ENCODE measurements around the gene ATG10. TPM values are rescaled to one million over a fixed set of nuclear protein-coding genes. Genes with fewer than 3 reads are reported as not detected.

Gene ATG10
- total RNA-seq, 4 donors from 2014 or later, result 5.6 to 10.7 (median 8.3) TPM

DNA sequence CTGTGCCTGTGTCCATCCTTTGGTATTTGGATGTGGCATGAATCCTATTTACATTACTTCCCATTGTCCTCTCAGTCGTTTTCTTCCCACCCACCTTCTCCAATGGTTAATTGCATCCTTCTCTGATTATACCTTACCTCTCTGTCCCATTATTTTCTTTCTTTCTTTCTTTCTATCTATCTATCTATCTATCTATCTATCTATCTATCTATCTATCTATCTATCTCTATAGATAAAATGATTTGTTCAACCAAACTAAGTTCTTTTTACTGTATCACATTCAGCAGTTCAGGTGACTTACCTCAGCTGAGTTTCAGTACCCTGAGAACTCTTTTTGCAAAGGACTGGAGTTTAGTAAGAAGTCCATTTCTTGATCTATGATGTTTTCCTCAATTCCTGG is 225.7 kb downstream of the ATG10 start:
- no peak for TF ChIP-seq EP300 (IDR thresholded peaks at IDR 0.05)
- no peak for TF ChIP-seq POLR2AphosphoS5 (IDR thresholded peaks at IDR 0.05)
- TF ChIP-seq POLR2A (IDR thresholded peaks at IDR 0.05), result no peak
- TF ChIP-seq, protein P1, sequence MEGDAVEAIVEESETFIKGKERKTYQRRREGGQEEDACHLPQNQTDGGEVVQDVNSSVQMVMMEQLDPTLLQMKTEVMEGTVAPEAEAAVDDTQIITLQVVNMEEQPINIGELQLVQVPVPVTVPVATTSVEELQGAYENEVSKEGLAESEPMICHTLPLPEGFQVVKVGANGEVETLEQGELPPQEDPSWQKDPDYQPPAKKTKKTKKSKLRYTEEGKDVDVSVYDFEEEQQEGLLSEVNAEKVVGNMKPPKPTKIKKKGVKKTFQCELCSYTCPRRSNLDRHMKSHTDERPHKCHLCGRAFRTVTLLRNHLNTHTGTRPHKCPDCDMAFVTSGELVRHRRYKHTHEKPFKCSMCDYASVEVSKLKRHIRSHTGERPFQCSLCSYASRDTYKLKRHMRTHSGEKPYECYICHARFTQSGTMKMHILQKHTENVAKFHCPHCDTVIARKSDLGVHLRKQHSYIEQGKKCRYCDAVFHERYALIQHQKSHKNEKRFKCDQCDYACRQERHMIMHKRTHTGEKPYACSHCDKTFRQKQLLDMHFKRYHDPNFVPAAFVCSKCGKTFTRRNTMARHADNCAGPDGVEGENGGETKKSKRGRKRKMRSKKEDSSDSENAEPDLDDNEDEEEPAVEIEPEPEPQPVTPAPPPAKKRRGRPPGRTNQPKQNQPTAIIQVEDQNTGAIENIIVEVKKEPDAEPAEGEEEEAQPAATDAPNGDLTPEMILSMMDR (IDR thresholded peaks at IDR 0.05), result no peak
- no peaks in the 10 kb centered on the region for H3K36me3 ChIP-seq
- H3K4me1 ChIP-seq, result no peaks in the 10 kb centered on the region
- DNase-seq (ENCODE audit: low spot score in 2 of 2), result no peak
- H3K4me3 ChIP-seq, result no peak overlapping the region
- H3K27me3 ChIP-seq, result no peaks in the 10 kb centered on the region
- 81% methylated on average over 1 of the region's 1 CpG for WGBS
- no peak overlapping the region for H3K27ac ChIP-seq
- no peaks in the 10 kb centered on the region for H3K9me3 ChIP-seq

DNA sequence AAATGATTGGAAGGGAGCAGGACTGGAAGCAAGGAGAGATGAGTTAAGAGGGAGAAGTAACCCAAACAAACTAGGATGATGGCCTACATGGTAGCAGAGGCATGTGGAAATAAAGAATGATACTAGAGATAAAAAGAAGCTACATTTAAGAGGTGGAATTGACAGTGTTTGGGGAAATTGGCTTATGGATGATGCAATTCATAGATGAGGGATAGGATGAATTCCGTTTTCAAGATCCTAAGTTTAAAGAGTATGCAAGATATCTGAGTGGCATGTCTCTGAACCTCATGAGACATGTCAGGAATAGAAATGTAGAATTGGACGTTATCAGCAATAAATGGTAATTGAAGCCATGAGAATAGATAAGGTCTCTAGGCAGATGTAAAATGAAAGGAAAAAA is 232.7 kb downstream of the ATG10 start:
- 81% methylated on average over 2 of the region's 2 CpGs for WGBS
- Histone ChIP-seq H3K4me1 (no peaks in the 10 kb centered on the region), H3K27ac (no peak overlapping the region), H3K4me3 (no peak overlapping the region), H3K36me3 (no peaks in the 10 kb centered on the region), H3K27me3 (no peaks in the 10 kb centered on the region), H3K9me3 (no peaks in the 10 kb centered on the region)
- no peak for TF ChIP-seq EP300 (IDR thresholded peaks at IDR 0.05)
- TF ChIP-seq POLR2AphosphoS5 (IDR thresholded peaks at IDR 0.05), result no peak
- DNase-seq (ENCODE audit: low spot score in 2 of 2), result no peak

DNA sequence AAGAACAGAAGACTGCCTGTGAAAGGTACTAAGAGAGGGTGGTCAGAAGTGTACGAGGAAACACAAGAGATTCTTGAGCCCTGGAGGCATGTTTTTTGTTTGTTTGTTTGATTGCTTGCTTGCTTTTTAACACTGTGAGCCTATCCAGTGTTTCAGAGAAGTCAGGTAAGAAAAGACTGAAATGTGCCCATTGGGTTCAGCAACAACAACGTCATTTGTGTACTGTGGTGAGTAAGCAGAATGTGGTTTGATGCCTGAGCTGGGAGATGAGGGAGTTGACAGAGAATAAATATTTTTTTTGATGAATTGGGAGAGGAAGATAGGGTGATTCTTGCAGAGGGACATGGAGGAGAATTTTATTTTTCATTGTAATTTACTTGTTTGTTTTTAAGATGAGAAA is 233.2 kb downstream of the ATG10 start:
- Histone ChIP-seq H3K9me3 (no peaks in the 10 kb centered on the region), H3K4me3 (no peak overlapping the region), H3K36me3 (no peaks in the 10 kb centered on the region), H3K27me3 (no peaks in the 10 kb centered on the region), H3K4me1 (no peaks in the 10 kb centered on the region), H3K27ac (no peak overlapping the region)
- TF ChIP-seq, protein P1 (IDR thresholded peaks at IDR 0.05), result no peak
- TF ChIP-seq POLR2A (IDR thresholded peaks at IDR 0.05), result no peak
- TF ChIP-seq POLR2AphosphoS5 (IDR thresholded peaks at IDR 0.05), result no peak
- no peak for TF ChIP-seq EP300 (IDR thresholded peaks at IDR 0.05)
- DNase-seq (ENCODE audit: low spot score in 2 of 2), result no peak
- 81% methylated on average over 2 of the region's 2 CpGs for whole genome bisulfite sequencing

DNA sequence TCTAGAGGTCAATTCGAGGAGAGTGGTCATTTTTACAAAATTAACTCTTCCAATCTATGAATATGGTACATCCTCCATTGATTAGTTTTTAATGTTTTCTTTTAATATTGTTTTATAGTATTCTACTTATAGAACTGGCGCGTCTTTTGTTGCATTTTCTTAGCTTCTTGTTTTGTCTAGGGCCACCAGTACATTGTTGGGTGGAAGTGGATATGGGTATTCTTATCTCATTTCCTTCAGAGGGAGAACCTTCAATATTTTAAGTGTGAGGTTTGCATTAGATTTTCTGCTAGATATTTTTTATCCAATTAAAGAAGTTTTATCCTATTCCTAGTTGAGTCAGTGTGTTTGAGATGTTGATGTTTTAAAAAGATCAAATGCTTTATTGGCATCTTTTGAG is 236.5 kb downstream of the ATG10 start:
- TF ChIP-seq POLR2AphosphoS5 (IDR thresholded peaks at IDR 0.05) (no peak), EP300 (IDR thresholded peaks at IDR 0.05) (no peak), POLR2A (IDR thresholded peaks at IDR 0.05) (no peak)
- TF ChIP-seq, protein P1 (IDR thresholded peaks at IDR 0.05), result no peak
- Histone ChIP-seq H3K4me1 (no peaks in the 10 kb centered on the region), H3K36me3 (no peaks in the 10 kb centered on the region), H3K27me3 (no peaks in the 10 kb centered on the region), H3K4me3 (no peak overlapping the region), H3K9me3 (no peaks in the 10 kb centered on the region), H3K27ac (no peak overlapping the region)
- 96% methylated on average over 3 of the region's 3 CpGs for WGBS
- no peak for DNase-seq (ENCODE audit: low spot score in 2 of 2)

DNA sequence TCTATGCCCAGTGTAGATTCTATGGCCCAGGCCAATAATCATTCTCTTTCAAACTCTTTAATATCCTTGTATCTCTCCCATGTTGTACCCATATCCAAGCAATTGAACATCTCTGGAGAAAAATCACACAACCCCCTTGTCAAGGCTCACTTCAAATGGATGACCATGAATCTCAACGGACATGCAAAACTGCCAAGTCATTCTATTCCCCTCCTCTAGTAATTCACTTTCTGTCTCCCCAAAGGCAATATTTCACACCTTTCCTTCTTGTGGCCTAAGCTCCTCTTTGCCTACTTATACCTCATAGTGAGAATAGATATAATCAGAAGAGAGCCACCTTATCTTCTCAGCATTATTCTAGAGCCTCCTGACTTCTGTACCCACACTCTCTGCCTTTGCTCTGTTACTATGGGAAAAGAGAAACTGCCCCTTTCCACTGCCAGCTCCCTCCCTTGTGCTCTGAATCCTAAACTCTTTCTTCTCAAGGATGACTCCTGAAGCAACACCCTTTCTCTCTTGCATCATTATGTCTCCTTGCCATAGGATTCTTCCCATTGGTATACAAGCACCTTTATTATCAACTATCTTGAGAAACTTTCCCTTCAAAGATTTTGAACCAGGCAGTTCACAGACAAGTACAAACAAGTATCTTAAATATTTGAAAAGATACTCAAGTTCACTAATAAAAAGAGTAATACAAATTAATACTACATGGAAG is 240.2 kb downstream of the ATG10 start:
- DNase-seq (ENCODE audit: low spot score in 2 of 2), result no peak
- no peak overlapping the region for H3K27ac ChIP-seq
- H3K4me3 ChIP-seq, result no peak overlapping the region
- WGBS, result 77% methylated on average over 1 of the region's 1 CpG
- no peaks in the 10 kb centered on the region for H3K27me3 ChIP-seq
- no peaks in the 10 kb centered on the region for H3K36me3 ChIP-seq
- TF ChIP-seq EP300 (IDR thresholded peaks at IDR 0.05) (no peak), POLR2A (IDR thresholded peaks at IDR 0.05) (no peak), POLR2AphosphoS5 (IDR thresholded peaks at IDR 0.05) (no peak)
- TF ChIP-seq, protein P1 (IDR thresholded peaks at IDR 0.05), result no peak
- H3K9me3 ChIP-seq, result no peaks in the 10 kb centered on the region
- no peaks in the 10 kb centered on the region for H3K4me1 ChIP-seq

Measured in suprapubic skin (tissue), 4 donors.